ENCODE data around the gene BRD4. TPM values are rescaled to one million over a fixed set of nuclear protein-coding genes. Genes with fewer than 3 reads are reported as not detected.

The BRD4 gene
- total RNA-seq, 4 donors from 2014 or later = 64.8 to 83.2 (median 73.9) TPM

DNA sequence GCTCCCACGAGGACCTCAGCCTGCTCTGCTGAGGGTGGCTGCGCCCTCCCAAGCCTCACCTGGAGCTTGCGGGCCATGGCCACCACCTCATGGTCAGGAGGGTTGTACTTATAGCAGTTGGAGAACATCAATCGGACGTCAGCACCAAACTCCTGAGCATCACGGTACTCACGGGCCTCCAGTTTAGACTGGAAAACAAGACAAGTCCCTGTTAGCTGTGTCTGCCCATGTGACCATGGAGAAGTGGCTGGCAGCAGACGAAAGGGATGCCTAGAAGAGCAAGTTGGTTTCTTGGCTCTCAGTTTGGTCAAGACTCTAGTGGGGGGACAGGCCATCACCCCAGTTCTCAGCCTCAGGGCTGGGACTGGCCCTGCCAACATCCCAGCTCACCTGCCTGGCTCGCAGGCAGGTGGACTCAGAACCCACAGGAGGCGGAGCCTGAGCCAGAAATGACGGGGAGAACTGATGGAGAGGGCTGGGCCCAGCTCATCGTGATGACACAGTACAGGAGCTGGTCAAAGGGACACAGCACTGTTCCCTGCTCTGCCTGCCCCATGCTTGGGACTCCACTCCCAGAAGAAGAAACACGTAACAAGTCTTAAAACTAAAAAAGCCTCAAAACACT lies 68.9 kb downstream of the BRD4 start:
- Histone ChIP-seq H3K4me1 (peaks cover 42 to 47% of the 10 kb centered on the region in 2 donors), H3K36me3 (peaks cover 3 to 58% of the 10 kb centered on the region in 2 donors), H3K27ac (peak overlapping the region; percentile 61 to 80 (median 68)), H3K9me3 (no peaks in the 10 kb centered on the region), H3K4me3 (no peak overlapping the region), H3K27me3 (no peaks in the 10 kb centered on the region)
- DNase-seq = no peak
- TF ChIP-seq, protein P1, sequence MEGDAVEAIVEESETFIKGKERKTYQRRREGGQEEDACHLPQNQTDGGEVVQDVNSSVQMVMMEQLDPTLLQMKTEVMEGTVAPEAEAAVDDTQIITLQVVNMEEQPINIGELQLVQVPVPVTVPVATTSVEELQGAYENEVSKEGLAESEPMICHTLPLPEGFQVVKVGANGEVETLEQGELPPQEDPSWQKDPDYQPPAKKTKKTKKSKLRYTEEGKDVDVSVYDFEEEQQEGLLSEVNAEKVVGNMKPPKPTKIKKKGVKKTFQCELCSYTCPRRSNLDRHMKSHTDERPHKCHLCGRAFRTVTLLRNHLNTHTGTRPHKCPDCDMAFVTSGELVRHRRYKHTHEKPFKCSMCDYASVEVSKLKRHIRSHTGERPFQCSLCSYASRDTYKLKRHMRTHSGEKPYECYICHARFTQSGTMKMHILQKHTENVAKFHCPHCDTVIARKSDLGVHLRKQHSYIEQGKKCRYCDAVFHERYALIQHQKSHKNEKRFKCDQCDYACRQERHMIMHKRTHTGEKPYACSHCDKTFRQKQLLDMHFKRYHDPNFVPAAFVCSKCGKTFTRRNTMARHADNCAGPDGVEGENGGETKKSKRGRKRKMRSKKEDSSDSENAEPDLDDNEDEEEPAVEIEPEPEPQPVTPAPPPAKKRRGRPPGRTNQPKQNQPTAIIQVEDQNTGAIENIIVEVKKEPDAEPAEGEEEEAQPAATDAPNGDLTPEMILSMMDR (IDR thresholded peaks at IDR 0.05 in 4 of 5, conservative IDR thresholded peaks at IDR 0.05 in 1 of 5) = no peak
- no peak for TF ChIP-seq POLR2A (IDR thresholded peaks at IDR 0.05)
- no peak for ATAC-seq
- in situ Hi-C loops (cut with MboI; ENCODE audit: low sequenced_read_pairs in 4 of 4) (loop anchor here (10.0 to 25.0 kb wide), 5 partner anchors 61 to 291 kb away; partner anchors contain the start of gene WIZ (in 2 of the 4)), intact Hi-C loops (cut with DNase I; ENCODE audit: low total_unique reads) (no loop called here)

DNA sequence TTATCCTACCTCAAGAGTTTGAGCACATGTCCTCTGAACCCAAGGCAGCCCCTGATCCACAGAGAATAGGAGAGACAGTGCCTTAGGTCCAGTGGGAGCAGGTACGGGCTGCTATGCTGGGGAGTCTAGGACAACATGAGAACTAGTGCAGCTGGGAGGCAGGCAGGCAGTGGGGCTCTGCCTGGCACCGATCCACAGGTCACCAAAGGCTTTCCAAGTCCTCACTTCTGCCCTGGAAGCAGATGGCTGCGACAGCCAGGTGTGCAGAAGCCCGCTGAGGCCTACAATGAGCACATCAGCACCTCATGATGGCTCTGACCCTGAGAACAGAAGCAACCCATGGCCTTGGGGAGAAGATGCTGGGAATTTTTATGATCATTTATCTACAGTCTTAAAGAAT lies 70.3 kb downstream of the BRD4 start:
- no peaks in the 10 kb centered on the region for H3K27me3 ChIP-seq
- TF ChIP-seq POLR2A (IDR thresholded peaks at IDR 0.05) = no peak
- TF ChIP-seq, protein P1 (IDR thresholded peaks at IDR 0.05 in 4 of 5, conservative IDR thresholded peaks at IDR 0.05 in 1 of 5) = no peak
- intact Hi-C loops (cut with DNase I; ENCODE audit: low total_unique reads) = no loop called here
- in situ Hi-C loops (cut with MboI; ENCODE audit: low sequenced_read_pairs in 4 of 4) = loop anchor here (10.0 to 25.0 kb wide), 5 partner anchors 63 to 293 kb away; partner anchors contain the start of gene WIZ (in 2 of the 4)
- DNase-seq = no peak
- no peak overlapping the region for H3K4me3 ChIP-seq
- ATAC-seq = no peak
- H3K27ac ChIP-seq = no peak overlapping the region
- H3K4me1 ChIP-seq = peaks cover 32 to 35% of the 10 kb centered on the region in 2 donors
- H3K36me3 ChIP-seq = peaks cover 3 to 73% of the 10 kb centered on the region in 2 donors
- H3K9me3 ChIP-seq = no peaks in the 10 kb centered on the region

DNA sequence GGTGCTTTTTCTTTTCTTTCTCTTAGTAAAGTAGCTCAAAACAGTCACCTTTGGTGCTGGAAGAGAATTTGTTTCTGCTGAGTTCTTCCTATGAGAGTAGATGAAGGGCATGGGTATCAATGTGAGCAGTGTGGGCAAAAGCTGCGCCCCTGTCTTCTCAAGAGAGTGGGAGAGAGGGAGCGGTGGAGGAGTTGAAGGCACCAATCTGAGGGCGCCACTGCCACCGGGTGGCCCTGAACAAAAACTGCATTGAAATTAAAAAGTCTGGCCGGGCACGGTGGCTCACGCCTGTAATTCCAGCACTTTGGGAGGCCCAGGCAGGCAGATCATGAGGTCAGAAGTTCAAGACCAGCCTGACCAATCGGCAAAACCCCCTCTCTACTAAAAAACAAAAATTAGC lies 71.4 kb downstream of the BRD4 start:
- in situ Hi-C loops (cut with MboI; ENCODE audit: low sequenced_read_pairs in 4 of 4) = loop anchor here (10.0 to 25.0 kb wide), 5 partner anchors 64 to 294 kb away; partner anchors contain the start of gene WIZ (in 2 of the 4)
- DNase-seq = no peak
- ATAC-seq = no peak
- H3K27ac ChIP-seq = no peak overlapping the region
- peaks cover 22 to 24% of the 10 kb centered on the region in 2 donors for H3K4me1 ChIP-seq
- H3K9me3 ChIP-seq = no peaks in the 10 kb centered on the region
- no peaks in the 10 kb centered on the region for H3K27me3 ChIP-seq
- H3K36me3 ChIP-seq = peaks cover 3 to 84% of the 10 kb centered on the region in 2 donors
- intact Hi-C loops (cut with DNase I; ENCODE audit: low total_unique reads) = no loop called here
- no peak for TF ChIP-seq POLR2A (IDR thresholded peaks at IDR 0.05)
- TF ChIP-seq, protein P1 (IDR thresholded peaks at IDR 0.05 in 4 of 5, conservative IDR thresholded peaks at IDR 0.05 in 1 of 5) = peak in 1 of 5 experiments; percentile 24
- no peak overlapping the region for H3K4me3 ChIP-seq

DNA sequence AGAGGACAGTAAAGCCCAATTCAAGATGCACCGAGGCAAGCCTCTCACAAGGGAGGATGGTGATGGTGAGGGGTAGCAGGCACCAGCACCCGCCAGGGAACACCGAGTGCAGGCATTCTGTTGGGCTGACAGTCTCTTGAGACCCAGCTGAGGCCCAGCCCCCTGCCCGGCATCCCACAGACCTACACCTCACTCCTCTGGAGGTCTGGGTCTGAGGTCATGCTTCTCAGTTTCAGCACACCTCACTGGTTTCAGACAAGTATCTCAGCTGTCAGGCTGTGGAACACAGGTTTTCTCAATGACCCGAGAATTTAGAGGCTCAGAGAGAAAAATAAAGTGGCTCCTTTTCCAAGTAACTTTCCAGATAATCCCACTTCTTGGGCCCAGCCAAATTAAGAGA lies 72.4 kb downstream of the BRD4 start:
- DNase-seq (no peak), ATAC-seq (no peak)
- TF ChIP-seq POLR2A (IDR thresholded peaks at IDR 0.05) = no peak
- TF ChIP-seq, protein P1 (IDR thresholded peaks at IDR 0.05 in 4 of 5, conservative IDR thresholded peaks at IDR 0.05 in 1 of 5) = no peak

More for the DNA sequence above, 72.4 kb downstream of the BRD4 start:
- H3K27me3 ChIP-seq = no peaks in the 10 kb centered on the region
- H3K36me3 ChIP-seq = peaks cover 3 to 89% of the 10 kb centered on the region in 2 donors
- in situ Hi-C loops (cut with MboI; ENCODE audit: low sequenced_read_pairs in 4 of 4) = loop anchor here (10.0 to 25.0 kb wide), 5 partner anchors 65 to 295 kb away; partner anchors contain the start of gene WIZ (in 2 of the 4)
- peaks cover 11 to 14% of the 10 kb centered on the region in 2 donors for H3K4me1 ChIP-seq
- no peak overlapping the region for H3K4me3 ChIP-seq
- H3K27ac ChIP-seq = no peak overlapping the region
- intact Hi-C loops (cut with DNase I; ENCODE audit: low total_unique reads) = no loop called here
- no peaks in the 10 kb centered on the region for H3K9me3 ChIP-seq

All from gastrocnemius medialis (tissue), 4 donors.